Body of pancreas (tissue), 4 donors: Measurements from ENCODE around the gene SERPINB4.

Experiments used
- CTCF ChIP-seq, 7 experiments: fragments of 450-650 bp in 4 of 7; fragments of 200-600 bp in 3 of 7; sonication (generic) in 3 of 7; IDR thresholded peaks; one replicate each; pipeline ENCODE4 v1.5.1; 2016 to 2019; ENCODE audit warnings: antibody characterized with exemption in 7 of 7
- POLR2A ChIP-seq, 3 donors: fragments of 450-650 bp; IDR thresholded peaks; one replicate each; pipeline ENCODE4 v1.6.1; 2016; ENCODE audit warnings: antibody characterized with exemption in 3 of 3, mild to moderate bottlenecking in 2 of 3

- TF ChIP-seq CTCF (IDR thresholded peaks at IDR 0.05) (no peak), POLR2A (IDR thresholded peaks at IDR 0.05) (no peak)
These were observed 39.1 kb upstream of the SERPINB4 start for GRCh38 chr18:63683152-63683551.
